SK-N-MC (cell line): ENCODE measurements around the gene PPARA.

Source experiments
- EZH2 ChIP-seq: fragments of 200-600 bp; sonication (generic); IDR thresholded peaks from one replicate; pipeline ENCODE4 v1.6.1; 2017; ENCODE audit warnings: antibody characterized with exemption
- FOXP2 ChIP-seq: optimal IDR thresholded peaks from 2 replicates; pipeline ENCODE3; 2011; ENCODE audit warnings: mild to moderate bottlenecking, moderate library complexity; ENCODE audit not compliant: insufficient read depth; ENCODE audit errors: extremely low read length, control extremely low read depth
- POLR2AphosphoS5 ChIP-seq: IDR thresholded peaks from 2 replicates; pipeline ENCODE4 v1.6.1; 2012; ENCODE audit warnings: mild to moderate bottlenecking, low read depth, low read length, borderline replicate concordance

DNA sequence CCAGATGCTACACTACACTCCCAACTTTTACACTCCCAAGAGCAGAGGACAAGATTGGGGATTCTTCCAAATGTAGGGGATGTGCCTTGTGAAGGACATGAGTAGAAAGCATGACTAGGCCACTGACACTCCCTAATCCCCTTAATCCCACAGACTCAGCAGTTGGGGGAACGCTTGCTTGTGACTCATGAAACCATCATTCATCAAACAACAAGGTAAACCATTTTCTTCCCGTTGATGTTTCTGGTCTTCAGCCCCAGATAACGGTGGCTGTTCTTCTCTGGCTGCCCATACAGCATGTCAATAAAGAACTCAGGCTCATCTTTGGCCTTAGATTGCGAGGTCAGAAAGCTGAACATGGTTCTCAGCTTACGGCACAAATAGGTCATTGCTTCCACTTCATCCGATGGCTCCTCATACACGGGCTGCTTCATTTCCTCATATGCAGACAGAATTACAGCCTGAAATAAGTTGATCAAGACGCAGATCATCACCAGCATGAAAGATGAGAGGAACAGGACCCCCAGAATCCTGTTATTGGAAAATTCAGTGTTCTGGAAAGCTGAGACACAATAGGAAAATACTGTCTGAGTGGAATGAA is 106.1 kb downstream of the PPARA start:
- TF ChIP-seq EZH2 (no peak), POLR2AphosphoS5 (no peak), FOXP2 (no peak)
